ENCODE results near the gene NME3.
"Not testable (repeated sequence)": the region's sequence is repeated elsewhere in the genome, so short reads cannot be mapped to it uniquely, and the experiment has no call there.

Gene NME3

DNA sequence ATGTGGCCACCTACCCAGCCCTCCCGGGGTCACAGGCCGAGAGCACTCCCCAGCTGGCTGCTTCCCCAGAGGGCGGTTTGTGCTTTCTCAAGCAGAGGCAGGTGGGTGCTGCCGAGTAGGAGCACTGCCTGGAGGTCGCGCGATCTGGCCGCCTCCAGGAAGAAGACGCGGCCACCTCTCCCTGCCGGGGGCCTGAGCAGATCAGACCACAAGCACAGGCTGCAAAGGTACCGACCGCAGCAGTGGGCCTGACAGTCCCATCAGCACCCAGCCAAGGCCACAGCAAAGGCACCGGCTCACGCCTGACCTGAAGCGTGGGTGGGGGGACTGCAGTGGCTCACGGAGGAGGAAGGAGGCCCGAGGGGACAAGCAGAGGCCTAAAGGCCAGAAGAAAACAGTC, 37.3 kb upstream of the NME3 start:
- H3K9me3 Mint-ChIP-seq, result no peaks in the 10 kb centered on the region
- DNase-seq (no peak), ATAC-seq (no peak)
- H3K4me1 Mint-ChIP-seq, result peaks cover 8% of the 10 kb centered on the region
- no peaks in the 10 kb centered on the region for H3K27me3 Mint-ChIP-seq
- no peak overlapping the region for H3K27ac Mint-ChIP-seq
- H3K4me3 Mint-ChIP-seq, result no peak overlapping the region
- peaks cover 12% of the 10 kb centered on the region for H3K36me3 Mint-ChIP-seq (ENCODE audit: low read depth)

DNA sequence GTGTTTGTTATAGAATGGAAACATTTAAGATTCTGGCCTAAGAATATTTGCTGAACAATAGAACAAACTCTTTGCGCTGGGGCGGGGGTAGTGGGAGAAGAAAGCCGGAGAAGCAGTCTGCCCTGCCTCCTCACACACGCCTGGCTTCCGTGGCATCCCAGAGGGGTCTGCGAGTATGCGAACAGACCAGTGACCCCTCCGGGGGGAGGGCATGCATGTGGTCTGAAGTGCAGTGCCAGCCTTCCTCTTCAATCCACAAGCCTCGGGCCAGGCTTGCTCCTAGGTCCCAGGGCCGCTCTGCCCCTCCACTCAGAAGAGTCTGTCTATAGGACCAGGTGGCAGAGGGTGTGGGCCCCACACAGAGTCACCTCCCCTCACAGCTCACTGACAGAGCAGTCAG, 36.3 kb upstream of the NME3 start:
- Mint-ChIP-seq H3K9me3 (no peaks in the 10 kb centered on the region), H3K36me3 (ENCODE audit: low read depth) (peaks cover 8% of the 10 kb centered on the region)
- ATAC-seq, result no peak

DNA sequence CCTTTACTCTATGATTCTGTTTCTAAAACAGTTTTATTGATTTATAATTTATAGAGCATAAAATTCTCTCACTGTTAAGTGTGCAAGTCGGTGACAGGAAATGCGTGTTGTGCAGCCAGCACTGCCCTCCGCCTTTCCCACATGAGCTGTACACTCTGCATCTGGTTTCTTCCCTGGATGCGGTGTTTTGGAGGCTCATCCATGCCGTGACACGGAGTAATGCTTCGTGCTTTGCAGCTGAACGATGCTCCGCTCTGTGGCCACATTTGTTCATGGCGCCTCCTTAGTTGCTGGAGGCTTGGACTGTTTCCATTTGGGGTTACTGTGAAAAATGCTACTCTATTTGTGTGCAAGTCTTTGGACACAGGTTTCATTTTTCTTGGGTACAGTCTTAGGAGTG, 29.4 kb upstream of the NME3 start:
- Mint-ChIP-seq H3K36me3 (ENCODE audit: low read depth) (peaks cover 5% of the 10 kb centered on the region), H3K4me1 (no peaks in the 10 kb centered on the region), H3K27ac (no peak overlapping the region), H3K4me3 (no peak overlapping the region), H3K9me3 (peaks cover 14% of the 10 kb centered on the region), H3K27me3 (no peaks in the 10 kb centered on the region)
- no peak for ATAC-seq
- DNase-seq, result no peak

More for the DNA sequence above, 36.3 kb upstream of the NME3 start:
- no peak for DNase-seq
- H3K4me3 Mint-ChIP-seq, result no peak overlapping the region
- no peak overlapping the region for H3K27ac Mint-ChIP-seq
- peaks cover 3% of the 10 kb centered on the region for H3K4me1 Mint-ChIP-seq
- no peaks in the 10 kb centered on the region for H3K27me3 Mint-ChIP-seq

DNA sequence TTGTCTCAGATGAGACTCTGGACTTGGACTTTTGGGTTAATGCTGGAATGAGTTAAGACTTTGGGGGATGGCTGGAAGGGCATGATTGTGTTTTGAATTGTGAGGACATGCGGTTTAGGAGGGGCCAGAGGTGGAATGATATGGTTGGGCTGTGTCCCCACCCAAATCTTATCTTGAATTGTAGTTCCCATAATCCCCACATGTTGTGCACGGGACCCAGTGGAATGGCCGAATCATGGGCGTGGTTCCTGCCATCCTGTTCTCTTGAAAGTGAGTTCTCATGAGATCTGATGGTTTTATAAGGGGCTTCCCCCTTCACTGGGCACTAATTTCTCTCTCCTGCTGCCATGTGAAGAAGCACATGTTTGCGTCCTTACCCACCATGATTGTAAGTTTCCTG, 27.9 kb upstream of the NME3 start:
- not testable (repeated sequence) for H3K36me3 Mint-ChIP-seq (ENCODE audit: low read depth); H3K27me3 Mint-ChIP-seq; H3K4me1 Mint-ChIP-seq; H3K27ac Mint-ChIP-seq; ATAC-seq; DNase-seq; H3K4me3 Mint-ChIP-seq
- H3K9me3 Mint-ChIP-seq, result peaks cover 14% of the 10 kb centered on the region

DNA sequence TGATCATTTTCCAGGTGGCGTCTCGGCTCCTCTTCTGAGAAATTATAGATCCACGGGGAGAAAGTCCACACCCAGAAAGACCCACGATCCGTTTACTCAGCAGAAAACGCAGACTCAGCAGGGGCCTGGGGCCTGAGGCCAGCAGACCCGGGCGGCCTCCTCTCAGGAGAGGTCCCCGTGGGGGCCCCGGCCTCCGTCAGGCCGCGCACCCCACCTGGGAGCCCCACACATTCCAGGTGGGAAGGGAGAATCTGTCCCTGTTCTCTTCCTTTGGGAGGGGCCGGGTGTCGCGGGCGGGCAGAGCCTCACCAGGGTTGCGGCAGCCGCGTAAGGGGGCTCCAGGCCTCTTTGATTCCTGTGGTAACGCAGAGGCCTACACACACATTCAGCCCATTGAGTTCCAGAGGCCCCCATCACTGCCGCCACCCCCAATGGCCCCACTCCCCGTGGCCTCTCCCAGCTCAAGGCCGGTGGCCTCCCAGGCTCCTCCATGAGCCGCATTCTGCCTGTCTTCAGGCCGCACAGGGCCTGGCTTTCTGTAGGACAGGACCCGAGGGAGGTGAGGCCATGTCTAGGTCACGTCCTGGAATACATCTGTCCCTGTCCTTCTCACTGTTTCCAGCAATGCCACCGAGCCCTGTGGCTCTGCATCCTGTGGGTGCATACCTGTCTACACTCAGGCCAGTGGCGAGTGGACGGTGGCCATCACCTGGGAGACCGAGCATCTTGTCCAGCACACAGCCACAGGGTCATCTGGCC, 23.7 kb upstream of the NME3 start:
- H3K4me1 Mint-ChIP-seq, result no peaks in the 10 kb centered on the region
- H3K36me3 Mint-ChIP-seq (ENCODE audit: low read depth), result peaks cover 4% of the 10 kb centered on the region
- no peak overlapping the region for H3K4me3 Mint-ChIP-seq
- ATAC-seq, result no peak
- no peak overlapping the region for H3K27ac Mint-ChIP-seq
- H3K9me3 Mint-ChIP-seq, result peaks cover 14% of the 10 kb centered on the region
- no peak for DNase-seq
- H3K27me3 Mint-ChIP-seq, result no peaks in the 10 kb centered on the region

DNA sequence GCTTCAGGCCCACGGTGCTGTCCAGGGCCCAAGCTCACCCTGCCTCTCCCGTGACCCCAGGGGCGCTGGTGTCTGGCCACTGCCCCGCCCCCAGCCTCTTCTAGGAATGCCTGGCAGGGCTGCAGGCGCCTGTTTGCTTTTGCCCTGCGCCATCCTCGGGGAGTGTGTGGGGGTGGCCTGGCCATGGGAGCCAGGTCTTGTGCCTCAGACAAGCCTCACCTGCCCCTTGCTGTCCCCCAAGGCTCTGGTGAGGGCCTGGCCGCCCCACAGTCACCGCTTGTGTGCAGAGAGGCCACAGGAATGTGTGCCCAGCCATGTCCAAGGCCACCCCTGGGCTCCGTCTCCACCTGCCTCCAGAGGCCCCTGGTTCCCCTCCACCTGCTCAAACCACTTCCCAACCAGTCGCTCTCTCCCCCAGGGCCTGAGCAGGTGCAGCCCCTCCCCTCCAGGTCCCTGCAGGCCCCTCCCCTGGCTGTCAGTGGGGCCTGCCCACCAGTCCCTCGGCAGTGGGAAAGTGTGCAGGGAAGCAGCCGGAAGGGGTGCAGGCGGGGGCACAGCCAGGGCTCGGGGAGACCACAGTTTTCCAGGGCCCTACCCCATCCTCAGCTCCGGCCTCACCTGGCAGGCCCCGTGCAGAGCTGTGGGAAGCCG, 23.0 kb upstream of the NME3 start:
- H3K27me3 Mint-ChIP-seq, result no peaks in the 10 kb centered on the region
- H3K4me1 Mint-ChIP-seq, result no peaks in the 10 kb centered on the region
- peaks cover 8% of the 10 kb centered on the region for H3K9me3 Mint-ChIP-seq
- H3K4me3 Mint-ChIP-seq, result no peak overlapping the region
- peaks cover 4% of the 10 kb centered on the region for H3K36me3 Mint-ChIP-seq (ENCODE audit: low read depth)
- no peak overlapping the region for H3K27ac Mint-ChIP-seq
- DNase-seq (no peak), ATAC-seq (no peak)

DNA sequence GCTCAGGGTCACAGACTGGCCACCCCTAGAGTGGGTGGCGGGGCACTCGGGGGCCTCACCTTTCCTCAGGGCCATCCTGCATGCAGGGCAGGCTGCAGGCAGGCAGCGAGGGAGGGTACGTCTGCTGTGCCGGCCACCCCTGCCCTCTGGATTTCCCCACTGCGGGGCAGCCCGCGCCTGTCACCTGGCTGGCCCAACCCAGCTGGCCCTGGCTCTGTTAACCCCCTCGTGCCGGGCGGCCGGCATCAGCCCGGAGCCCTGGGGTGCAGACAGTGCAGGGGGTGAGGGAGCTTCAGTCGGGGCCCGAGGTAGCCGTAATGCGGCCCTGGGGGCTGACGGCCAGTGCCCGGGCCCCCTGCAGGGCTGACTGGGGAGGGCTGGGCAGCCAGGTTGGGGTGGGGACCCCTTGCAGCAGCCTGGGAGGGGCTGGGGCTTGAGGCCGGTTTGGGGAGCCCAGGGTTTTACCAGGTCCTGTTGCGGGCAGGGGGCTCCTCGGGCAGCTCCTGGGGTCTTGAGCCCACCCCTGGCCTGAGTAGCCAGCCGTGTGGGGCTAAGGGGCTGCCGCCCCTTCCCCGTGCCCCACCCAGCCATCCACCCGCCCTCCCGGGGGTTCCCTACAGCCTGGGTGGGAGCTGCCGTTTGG, 22.4 kb upstream of the NME3 start, which contains the start of gene IGFALS:
TSS of gene IGFALS (minus strand) at position 128 of the 643 bp plus-strand sequence. CDS start at position 75, 53 bp downstream.
- H3K36me3 Mint-ChIP-seq (ENCODE audit: low read depth), result peaks cover 6% of the 10 kb centered on the region
- no peak for DNase-seq
- ATAC-seq, result no peak
- H3K27me3 Mint-ChIP-seq, result no peaks in the 10 kb centered on the region
- no peak within 1 kb of the TSS for H3K27ac Mint-ChIP-seq
- H3K4me3 Mint-ChIP-seq, result no peak within 1 kb of the TSS
- peaks cover 3% of the 10 kb centered on the region for H3K9me3 Mint-ChIP-seq
- H3K4me1 Mint-ChIP-seq, result no peaks in the 10 kb centered on the region

DNA sequence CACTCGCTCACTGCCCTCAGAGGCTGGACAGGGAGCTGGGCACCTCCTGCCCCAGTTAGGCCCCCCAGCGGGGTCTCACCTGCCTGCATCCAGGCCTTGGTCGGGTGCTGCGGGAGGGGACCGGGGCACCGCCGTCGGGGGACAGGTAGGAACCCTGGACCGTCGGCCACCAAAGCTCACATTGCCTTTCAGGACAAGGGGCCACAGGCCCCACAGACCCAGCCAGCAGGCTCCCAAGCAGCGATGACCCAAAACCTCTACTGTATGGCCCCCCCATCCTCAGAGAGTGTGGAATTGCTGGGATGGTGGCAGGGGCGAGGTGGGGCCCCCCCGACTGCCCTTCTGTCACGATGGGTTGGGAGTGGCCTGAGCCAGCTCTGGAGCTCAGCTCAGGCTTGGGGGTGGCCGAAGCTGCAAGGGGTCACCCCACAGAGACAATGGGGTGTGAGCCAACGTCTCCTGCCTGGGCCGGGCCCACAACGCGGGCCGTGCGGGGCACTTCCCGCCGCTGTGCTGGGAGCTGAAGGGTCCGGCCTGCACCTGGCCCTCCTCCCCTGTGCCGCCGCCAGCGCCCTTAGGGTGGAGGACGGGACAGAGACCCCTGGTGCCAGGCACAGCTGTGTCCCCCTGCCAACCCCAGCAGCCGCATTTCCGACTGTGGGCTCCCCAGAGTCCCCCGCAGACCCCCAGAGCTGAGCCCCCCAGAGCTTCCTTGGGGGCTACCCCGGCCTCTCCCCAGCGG, 21.7 kb upstream of the NME3 start:
- no peak for DNase-seq
- Mint-ChIP-seq H3K4me3 (no peak overlapping the region), H3K27me3 (no peaks in the 10 kb centered on the region), H3K9me3 (peaks cover 3% of the 10 kb centered on the region), H3K4me1 (no peaks in the 10 kb centered on the region), H3K27ac (no peak overlapping the region), H3K36me3 (ENCODE audit: low read depth) (peaks cover 6% of the 10 kb centered on the region)
- ATAC-seq, result no peak

DNA sequence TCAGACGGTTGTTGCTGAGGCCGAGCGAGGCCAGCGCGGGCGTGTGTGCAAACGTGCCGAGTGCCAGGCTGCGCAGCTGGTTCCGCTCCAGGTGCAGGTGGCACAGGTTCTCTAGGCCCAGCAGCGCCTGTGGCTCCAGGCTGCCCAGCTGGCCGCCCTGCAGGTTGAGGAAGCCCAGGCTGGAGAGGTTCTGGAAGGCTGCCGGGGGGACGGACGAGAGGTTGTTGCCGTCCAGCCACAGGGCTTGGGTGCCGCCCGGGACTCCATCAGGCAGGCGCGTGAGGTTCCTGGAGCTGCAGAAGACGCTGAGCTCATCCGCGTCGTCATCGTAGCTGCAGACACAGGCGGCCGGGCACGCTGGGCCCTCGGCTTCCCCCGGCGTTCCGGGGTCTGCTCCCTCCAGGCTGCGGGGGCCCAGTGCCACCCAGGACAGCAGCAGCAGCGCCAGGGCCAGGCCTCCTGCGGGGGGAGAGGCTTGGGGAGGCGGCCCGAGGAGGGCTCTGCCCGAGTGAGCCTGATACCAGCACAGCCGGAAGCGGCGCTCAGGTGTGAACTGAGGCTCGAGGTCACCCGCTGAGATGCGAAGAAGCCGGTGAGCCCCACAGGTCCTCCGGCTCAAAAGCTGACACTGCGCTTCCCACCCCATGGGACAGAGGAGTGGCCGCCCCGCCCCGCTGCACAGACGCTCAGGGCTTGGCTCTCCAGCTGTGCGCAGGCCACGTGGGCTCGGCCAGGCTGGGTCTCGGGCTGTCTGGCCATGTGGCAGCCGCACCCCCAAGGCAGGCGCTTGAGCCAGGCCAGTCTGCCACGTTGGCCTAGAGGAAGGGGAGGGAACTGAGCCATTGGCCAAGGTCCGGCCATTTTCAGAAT, 20.8 kb upstream of the NME3 start:
- H3K36me3 Mint-ChIP-seq (ENCODE audit: low read depth), result peaks cover 5% of the 10 kb centered on the region
- no peak overlapping the region for H3K4me3 Mint-ChIP-seq
- no peaks in the 10 kb centered on the region for H3K4me1 Mint-ChIP-seq
- peaks cover 1% of the 10 kb centered on the region for H3K9me3 Mint-ChIP-seq
- no peak overlapping the region for H3K27ac Mint-ChIP-seq
- ATAC-seq, result no peak
- no peak for DNase-seq
- no peaks in the 10 kb centered on the region for H3K27me3 Mint-ChIP-seq

DNA sequence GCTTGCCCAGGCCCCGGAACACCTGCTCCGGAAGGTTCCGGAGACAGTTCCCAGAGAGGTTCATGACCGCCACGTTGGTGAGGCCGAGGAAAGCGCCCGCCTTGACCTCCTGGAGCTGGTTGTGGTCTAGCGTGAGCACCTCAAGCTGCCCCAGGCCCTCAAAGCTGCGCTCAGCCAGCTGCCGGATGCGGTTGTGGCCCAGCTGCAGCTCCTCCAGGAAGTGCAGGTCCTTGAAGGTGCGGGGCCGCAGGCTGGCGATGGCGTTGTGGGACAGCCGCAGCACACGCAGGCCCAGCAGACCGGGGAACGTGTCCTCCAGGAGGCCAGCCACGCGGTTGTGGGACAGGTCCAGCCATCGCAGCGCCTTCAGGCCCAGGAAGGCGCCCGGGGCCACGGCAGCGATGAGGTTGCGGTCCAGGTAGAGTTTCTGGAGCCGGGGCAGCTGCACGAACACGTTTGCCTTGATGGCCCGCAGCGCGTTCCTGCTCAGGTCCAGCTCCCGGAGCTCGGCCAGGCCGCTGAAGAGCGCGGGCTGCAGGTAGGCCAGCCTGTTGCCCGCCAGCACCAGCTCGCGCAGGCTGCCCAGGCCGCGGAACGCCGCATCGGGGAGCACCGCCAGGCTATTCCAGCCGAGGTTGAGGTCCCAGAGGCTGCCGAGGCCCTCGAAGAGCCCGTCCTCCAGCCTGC, 20.1 kb upstream of the NME3 start:
- Mint-ChIP-seq H3K4me3 (no peak overlapping the region), H3K4me1 (no peaks in the 10 kb centered on the region), H3K27me3 (no peaks in the 10 kb centered on the region), H3K36me3 (ENCODE audit: low read depth) (peaks cover 4% of the 10 kb centered on the region), H3K9me3 (no peaks in the 10 kb centered on the region), H3K27ac (no peak overlapping the region)
- ATAC-seq, result no peak
- DNase-seq, result no peak

DNA sequence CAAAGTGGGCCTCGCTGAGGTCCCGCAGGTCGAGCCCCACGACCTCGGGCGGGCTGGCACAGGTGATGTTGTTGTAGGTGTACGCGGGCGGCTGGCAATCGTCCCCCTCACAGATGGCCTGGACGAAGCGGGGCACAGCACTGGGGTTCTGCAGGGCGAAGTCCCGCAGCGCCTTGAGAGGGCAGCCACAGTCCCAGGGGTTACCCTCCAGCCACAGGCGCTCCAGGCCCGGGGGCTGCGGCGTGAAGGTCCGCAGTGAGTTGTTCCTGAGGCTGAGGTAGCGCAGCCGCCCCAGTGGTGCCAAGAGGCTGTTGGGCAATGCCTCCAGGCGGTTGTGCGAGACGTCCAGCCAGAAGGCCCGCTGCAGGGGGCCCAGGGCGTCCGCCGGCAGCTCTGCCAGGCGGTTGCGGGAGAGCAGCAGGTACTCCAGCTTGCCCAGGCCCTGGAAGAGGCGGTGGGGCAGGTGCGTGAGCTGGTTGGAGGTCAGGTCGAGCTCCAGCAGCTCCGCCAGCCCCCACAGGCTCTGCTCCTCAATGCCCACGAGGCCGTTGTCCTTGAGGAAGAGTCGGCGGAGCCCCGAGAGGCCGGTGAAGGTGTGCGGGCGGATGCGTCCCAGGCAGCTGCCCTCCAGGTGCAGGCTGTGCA, 19.4 kb upstream of the NME3 start:
- H3K27me3 Mint-ChIP-seq, result no peaks in the 10 kb centered on the region
- H3K4me1 Mint-ChIP-seq, result no peaks in the 10 kb centered on the region
- DNase-seq, result no peak
- H3K27ac Mint-ChIP-seq, result no peak overlapping the region
- peaks cover 4% of the 10 kb centered on the region for H3K36me3 Mint-ChIP-seq (ENCODE audit: low read depth)
- no peak overlapping the region for H3K4me3 Mint-ChIP-seq
- H3K9me3 Mint-ChIP-seq, result no peaks in the 10 kb centered on the region
- ATAC-seq, result no peak

DNA sequence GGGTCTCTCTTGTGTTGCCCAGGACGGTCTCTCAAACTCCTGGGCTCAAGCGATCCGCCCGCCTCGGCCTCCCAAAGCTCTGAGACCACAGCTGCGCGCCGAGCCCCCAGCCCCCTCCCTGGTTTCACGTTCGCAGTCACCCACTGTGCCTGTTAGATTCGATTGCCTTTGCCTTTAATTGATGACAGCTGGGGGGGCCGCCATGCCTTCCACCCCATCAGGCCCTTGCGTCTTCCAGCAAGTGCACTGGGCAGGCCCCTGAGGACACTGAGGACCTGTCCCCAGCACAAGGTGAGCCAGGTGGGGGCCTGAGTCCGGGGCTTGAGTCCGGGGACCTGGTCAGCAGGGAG, 18.9 kb upstream of the NME3 start:
- Mint-ChIP-seq H3K36me3 (ENCODE audit: low read depth) (peaks cover 4% of the 10 kb centered on the region), H3K27ac (no peak overlapping the region), H3K27me3 (no peaks in the 10 kb centered on the region), H3K9me3 (no peaks in the 10 kb centered on the region), H3K4me1 (peaks cover 4% of the 10 kb centered on the region), H3K4me3 (no peak overlapping the region)
- ATAC-seq, result no peak
- DNase-seq, result no peak

DNA sequence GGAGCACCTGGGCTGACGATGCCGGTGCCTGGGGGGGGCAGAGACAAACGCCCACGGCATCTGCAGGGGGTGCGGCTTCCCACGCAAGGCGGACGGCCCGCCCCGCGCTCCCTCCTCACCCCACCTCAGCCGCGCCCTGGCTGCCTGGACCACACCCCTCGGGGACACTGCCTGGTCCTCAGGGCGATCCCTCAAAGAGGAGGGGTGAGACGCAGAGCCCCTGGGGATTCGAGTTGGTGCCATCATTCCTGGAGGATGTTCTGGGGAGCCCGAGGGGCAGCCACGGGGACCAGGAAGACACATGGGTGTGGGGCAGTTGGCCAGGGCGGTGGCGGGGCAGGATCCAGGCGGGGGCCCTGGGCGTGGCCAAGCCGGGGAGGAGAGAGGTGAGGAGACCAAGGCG, 18.3 kb upstream of the NME3 start:
- Mint-ChIP-seq H3K4me1 (peaks cover 6% of the 10 kb centered on the region), H3K4me3 (no peak overlapping the region), H3K27ac (no peak overlapping the region), H3K27me3 (no peaks in the 10 kb centered on the region), H3K9me3 (no peaks in the 10 kb centered on the region), H3K36me3 (ENCODE audit: low read depth) (peaks cover 4% of the 10 kb centered on the region)
- DNase-seq, result no peak
- ATAC-seq, result no peak
